ENCODE measurements around the gene MIB1.

The MIB1 gene

GRCh38 chr18:21820811-21821143 is 80.2 kb downstream of the MIB1 start:
- no peak for DNase-seq

- no peak for DNase-seq
Measured at GRCh38 chr18:21823848-21824247, 83.3 kb downstream of the MIB1 start.

- no peak for DNase-seq
Measured at GRCh38 chr18:21826196-21826595, 85.6 kb downstream of the MIB1 start.

GRCh38 chr18:21826641-21827302 is 86.2 kb downstream of the MIB1 start:
- DNase-seq, result no peak

GRCh38 chr18:21830532-21830931 is 89.9 kb downstream of the MIB1 start:
- no peak for DNase-seq

- DNase-seq, result no peak
Measured at GRCh38 chr18:21831413-21831831, 90.8 kb downstream of the MIB1 start.

GRCh38 chr18:21833604-21834298 is 93.2 kb downstream of the MIB1 start:
- DNase-seq, result no peak

- DNase-seq, result no peak
Measured at GRCh38 chr18:21834299-21834660, 93.7 kb downstream of the MIB1 start.

- DNase-seq, result no peak
Measured at GRCh38 chr18:21841570-21841969, 101.0 kb downstream of the MIB1 start.

- DNase-seq, result no peak
Measured at GRCh38 chr18:21843341-21843740, 102.7 kb downstream of the MIB1 start.

- DNase-seq, result no peak
Measured at GRCh38 chr18:21851327-21851961, 110.9 kb downstream of the MIB1 start.

- DNase-seq, result no peak
Measured at GRCh38 chr18:21853016-21853415, 112.4 kb downstream of the MIB1 start.

- DNase-seq, result no peak
Measured at GRCh38 chr18:21853775-21854552, 113.4 kb downstream of the MIB1 start.

GRCh38 chr18:21855432-21855831 is 114.8 kb downstream of the MIB1 start:
- no peak for DNase-seq

- DNase-seq, result no peak
Measured at GRCh38 chr18:21857871-21858270, 117.3 kb downstream of the MIB1 start.

- DNase-seq, result no peak
Measured at GRCh38 chr18:21858544-21858943, 118.0 kb downstream of the MIB1 start.

- no peak for DNase-seq
Measured at GRCh38 chr18:21864386-21864785, 123.8 kb downstream of the MIB1 start.

- DNase-seq, result no peak
Measured at GRCh38 chr18:21865043-21865442, 124.5 kb downstream of the MIB1 start.

- DNase-seq, result no peak
Measured at GRCh38 chr18:21868770-21869169, 128.2 kb downstream of the MIB1 start.

- no peak for DNase-seq
Measured at GRCh38 chr18:21889570-21889969, 149.0 kb downstream of the MIB1 start.

GRCh38 chr18:21894619-21895367 is 154.2 kb downstream of the MIB1 start:
- DNase-seq, result no peak

- no peak for DNase-seq
Measured at GRCh38 chr18:21896732-21897336, 156.2 kb downstream of the MIB1 start.
